Hematopoietic multipotent progenitor cell (in vitro differentiated cells): ENCODE data around the gene STAC3. TPM values are rescaled to one million over a fixed set of nuclear protein-coding genes. Genes with fewer than 3 reads are reported as not detected.

Experiments used
- DNase-seq, 3 donors: peaks; one replicate each; pipeline ENCODE4 v3.0.0-alpha.2; 2011 to 2015; ENCODE audit warnings: low read depth in 2 of 3, low spot score in 2 of 3
- total RNA-seq: library from RNA; depleted of rRNA; stranded (reverse); fragments of >200 nt; gene quantifications from one replicate; pipeline ENCODE4 v1.2.3, GENCODE V29; 2012

Gene STAC3
- total RNA-seq, 1 donor: 1.1 TPM

DNA sequence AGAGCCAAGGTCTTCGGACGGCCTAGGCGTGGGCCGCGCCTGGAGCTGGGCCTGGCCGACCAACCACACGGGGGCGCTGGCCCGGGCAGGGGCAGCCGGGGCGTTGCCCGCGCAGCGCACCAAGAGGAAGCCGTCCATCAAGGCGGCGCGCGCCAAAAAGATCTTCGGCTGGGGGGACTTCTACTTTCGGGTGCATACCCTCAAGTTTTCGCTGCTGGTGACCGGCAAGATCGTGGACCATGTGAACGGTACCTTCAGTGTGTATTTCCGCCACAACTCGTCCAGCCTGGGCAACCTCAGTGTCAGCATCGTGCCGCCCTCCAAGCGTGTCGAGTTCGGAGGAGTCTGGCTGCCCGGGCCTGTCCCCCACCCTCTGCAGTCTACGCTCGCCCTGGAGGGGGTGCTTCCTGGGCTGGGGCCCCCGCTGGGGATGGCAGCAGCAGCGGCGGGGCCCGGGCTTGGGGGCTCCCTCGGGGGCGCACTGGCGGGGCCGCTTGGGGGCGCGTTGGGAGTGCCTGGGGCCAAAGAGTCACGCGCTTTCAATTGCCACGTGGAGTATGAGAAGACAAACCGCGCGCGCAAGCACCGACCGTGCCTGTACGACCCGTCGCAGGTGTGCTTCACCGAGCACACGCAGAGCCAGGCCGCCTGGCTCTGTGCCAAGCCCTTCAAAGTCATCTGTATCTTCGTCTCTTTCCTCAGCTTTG, 25.9 kb downstream of the STAC3 start:
- peak in 1 of 3 donors; percentile 66 for DNase-seq

DNA sequence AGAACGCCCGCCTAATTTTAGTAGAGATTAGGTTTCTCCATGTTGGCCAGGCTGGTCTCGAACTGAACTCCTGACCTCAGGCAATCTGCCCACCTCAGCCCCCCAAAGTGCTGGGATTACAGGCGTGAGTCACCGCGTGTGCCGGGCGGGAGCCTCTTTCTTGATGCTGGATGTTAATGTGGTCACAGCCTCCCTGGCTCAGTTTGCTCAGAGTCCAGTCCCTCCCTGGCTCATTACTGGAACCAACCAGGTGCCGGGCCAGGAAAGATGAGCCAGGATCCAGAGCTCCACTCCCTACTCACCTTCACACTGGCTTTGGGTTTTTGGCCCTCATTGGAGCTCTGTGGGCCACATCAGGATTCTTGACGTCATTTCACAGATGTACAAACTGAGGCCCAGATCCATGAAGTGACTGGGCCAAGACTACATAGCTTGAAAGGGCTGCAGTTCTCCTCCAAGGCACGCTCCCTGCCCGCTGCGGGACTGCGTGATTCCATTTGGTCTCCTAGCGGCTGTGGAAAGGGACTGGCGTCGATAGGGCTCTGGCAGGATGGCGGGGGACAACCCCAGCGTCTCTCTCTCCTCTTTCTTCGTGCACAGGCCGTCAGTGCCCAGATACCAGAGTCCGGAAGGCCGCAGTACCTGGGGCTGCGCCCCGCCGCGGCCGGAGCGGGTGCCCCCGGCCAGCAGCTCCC, 26.6 kb downstream of the STAC3 start:
- DNase-seq: no peak

GRCh38 chr12:57223191-57224165, 27.5 kb downstream of the STAC3 start:
- no peak for DNase-seq

GRCh38 chr12:57222286-57223190, 28.4 kb downstream of the STAC3 start:
- no peak for DNase-seq

DNA sequence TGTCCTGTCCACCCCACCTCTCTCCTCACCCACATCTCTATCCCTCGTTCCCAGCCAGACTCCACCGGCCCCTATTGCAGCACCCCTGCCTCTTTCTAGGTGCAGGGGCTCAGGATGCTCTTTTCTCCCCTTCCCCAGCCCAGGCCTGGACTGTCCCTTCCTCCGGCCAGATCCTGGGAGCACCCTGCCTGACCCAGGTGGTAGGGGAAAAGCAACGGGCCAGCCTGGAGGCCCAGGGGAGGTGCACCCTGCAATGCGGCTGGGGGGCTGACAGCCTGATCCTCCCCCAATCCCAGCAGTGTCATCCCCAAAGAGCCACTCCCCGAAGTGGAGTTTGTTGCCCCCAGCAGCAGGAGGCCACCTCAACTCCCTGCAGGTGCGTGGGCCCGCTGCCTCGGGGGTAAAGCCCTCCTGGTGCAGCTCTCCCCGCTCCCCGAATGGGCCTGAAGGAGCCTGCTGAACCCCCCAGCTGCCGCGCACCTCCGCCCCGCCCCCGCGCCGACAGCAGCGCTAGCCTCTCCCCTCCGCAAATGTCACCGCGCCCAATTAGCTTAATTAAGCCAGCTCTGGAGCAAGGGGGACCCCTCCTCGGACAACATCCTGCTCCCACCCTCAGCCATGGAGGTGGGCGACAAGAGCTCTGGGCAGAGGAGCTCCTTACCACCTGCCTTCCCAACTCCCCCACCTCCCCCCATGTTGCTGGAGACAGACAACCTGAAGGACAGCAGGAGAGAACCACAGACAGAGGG, 29.6 kb downstream of the STAC3 start:
- no peak for DNase-seq

DNA sequence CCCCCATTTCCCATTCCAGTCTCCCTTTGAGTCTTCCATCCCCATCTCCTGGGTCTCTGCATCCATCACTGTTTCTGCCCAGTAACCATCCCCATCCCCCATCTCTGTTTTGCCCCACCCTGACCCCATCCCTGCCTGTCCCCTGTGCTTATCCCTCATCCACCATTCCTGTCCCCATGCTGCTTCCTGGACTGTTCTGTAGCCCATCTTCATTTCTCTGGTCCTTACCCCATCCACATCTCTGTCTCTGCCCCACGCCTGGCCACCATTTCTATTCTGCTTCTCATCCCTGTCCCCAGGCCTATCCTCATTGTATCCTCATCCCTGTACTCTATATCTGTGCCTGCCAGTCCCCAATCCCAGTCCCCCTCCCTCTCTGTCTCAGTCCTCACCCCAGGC, 30.2 kb downstream of the STAC3 start:
- no peak for DNase-seq

DNA sequence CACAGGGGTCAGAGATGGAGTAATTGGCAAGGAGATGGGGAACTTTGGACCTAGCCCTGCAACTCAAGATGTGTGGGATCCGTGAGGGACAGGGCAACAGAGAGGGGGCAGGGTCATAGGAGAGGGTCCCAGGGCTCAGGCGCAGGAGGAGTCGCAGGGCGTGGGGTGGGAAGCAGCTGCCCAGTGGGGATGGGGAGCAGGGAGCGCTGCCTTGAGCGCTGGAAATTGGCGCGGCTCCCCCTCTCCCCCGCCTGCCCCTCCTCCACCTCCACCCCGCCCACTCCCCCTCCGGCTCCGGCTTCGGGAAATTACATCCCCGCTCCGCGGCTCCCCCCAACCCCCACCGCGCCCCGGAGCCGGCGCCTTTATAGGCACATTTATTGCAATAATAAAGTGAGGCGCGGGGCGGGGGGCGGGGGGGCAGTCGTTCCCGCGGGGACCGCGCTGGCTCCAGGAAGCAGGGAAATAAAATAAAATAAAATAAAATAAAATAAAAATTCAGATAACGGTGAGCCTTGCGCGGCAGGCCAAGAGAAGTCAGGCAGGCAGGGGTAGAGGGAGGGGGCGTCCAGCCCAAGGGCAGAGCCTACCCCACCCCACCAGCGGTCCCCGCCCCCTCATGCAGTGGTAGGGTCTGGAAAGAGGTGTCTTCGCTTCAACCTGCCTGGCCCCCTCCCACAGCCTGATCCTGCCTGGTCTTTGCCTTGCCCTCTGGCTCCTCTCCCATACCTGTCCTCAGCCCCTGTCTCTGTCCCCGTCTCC, 30.8 kb downstream of the STAC3 start:
- DNase-seq: no peak

DNA sequence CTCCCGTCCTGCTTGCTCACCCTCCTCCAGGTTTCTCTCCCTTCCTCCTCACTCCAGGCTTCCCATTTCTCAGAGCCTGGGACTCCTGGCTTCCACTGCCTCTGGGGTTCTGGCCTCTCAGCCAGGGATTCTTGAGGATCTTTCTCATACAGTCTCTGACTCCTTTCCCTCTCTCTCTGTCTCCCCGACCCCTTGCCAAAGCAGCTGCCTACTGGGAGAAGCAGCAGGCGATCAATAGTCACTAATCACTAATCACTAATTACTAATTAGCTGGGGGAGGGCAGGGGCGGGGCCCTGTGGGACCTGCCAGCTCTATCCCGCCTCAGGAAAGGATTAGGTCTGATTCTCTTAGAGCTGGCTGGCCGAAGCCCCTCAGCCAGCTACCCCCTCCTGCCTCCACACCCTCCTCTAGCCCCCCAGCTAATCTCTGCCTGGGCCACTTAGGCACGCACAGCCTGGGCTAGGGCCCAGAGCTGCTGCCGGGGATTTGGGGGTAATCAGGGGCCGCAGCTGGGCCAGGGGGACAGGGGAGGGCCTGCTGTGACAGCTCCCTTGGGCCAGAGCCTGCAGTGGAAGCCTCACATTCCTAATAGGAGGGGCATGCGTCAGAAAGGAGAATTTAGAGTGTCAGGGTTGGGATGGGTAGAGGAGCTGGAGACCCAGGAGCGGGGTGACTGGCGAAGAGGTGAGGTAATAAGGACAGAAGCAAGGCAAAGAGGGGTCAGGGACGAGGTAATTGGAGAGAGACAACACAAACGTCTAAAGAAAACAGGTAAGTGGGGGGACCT, 31.6 kb downstream of the STAC3 start:
- DNase-seq: no peak

- DNase-seq: no peak
Observed at GRCh38 chr12:57218030-57218853, 32.7 kb downstream of the STAC3 start.

- no peak for DNase-seq
Observed at GRCh38 chr12:57216921-57217879, 33.8 kb downstream of the STAC3 start.

GRCh38 chr12:57216014-57216911, 34.7 kb downstream of the STAC3 start, which contains the start of gene NXPH4:
NXPH4 (plus strand) TSS chr12:57216794; CDS start chr12:57216970, 176 bp downstream.
- no peak for DNase-seq

GRCh38 chr12:57215668-57216013, 35.3 kb downstream of the STAC3 start:
- peak in 1 of 3 donors; percentile 48 for DNase-seq

DNA sequence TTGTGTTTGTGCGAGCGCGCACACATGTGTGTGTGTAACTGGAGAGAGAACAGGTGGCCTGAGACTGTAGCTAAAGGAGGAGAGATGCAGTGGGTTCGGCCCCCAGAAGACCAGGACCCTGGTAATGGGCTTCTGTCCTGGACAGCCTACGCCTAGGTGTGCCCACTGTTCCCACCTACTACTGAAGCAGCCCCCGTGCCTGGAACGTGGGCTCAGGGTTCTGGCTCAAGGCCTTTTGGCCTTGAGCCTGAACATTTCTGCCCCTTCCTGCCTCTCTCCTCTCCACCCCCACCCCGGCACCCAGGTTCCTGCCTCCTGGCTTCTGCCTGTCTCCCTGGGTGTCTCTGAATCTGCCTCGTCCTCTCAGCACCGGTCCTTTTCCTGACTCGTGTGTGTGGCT, 35.9 kb downstream of the STAC3 start:
- no peak for DNase-seq

- peak in 2 of 3 donors; percentile 69 to 77 for DNase-seq
Observed at GRCh38 chr12:57214398-57214781, 36.6 kb downstream of the STAC3 start.
